Measurements from ENCODE around the gene COL5A1. TPM values are rescaled to one million over a fixed set of nuclear protein-coding genes. Genes with fewer than 3 reads are reported as not detected.

Gene COL5A1
- total RNA-seq, 1 donor from 2014 or later = 0.14 TPM

GRCh38 chr9:134606951-134607731 is 34.5 kb upstream of the COL5A1 start:
- intact Hi-C loops (cut with micrococcal nuclease) = no loop called here

GRCh38 chr9:134607971-134608370 is 33.6 kb upstream of the COL5A1 start:
- intact Hi-C loops (cut with micrococcal nuclease) = no loop called here

GRCh38 chr9:134611046-134611445 is 30.6 kb upstream of the COL5A1 start:
- intact Hi-C loops (cut with micrococcal nuclease) = no loop called here

- intact Hi-C loops (cut with micrococcal nuclease) = no loop called here
Observed at GRCh38 chr9:134612309-134612708, 29.3 kb upstream of the COL5A1 start.

- intact Hi-C loops (cut with micrococcal nuclease) = no loop called here
Observed at GRCh38 chr9:134612715-134613114, 28.9 kb upstream of the COL5A1 start.

GRCh38 chr9:134614256-134614655 is 27.3 kb upstream of the COL5A1 start:
- intact Hi-C loops (cut with micrococcal nuclease) = no loop called here

GRCh38 chr9:134616341-134616740 is 25.3 kb upstream of the COL5A1 start:
- intact Hi-C loops (cut with micrococcal nuclease) = no loop called here

GRCh38 chr9:134617246-134617645 is 24.4 kb upstream of the COL5A1 start:
- intact Hi-C loops (cut with micrococcal nuclease) = no loop called here

- intact Hi-C loops (cut with micrococcal nuclease) = no loop called here
Observed at GRCh38 chr9:134617836-134618162, 23.8 kb upstream of the COL5A1 start.

- intact Hi-C loops (cut with micrococcal nuclease) = no loop called here
Observed at GRCh38 chr9:134618163-134618832, 23.3 kb upstream of the COL5A1 start.

- intact Hi-C loops (cut with micrococcal nuclease) = no loop called here
Observed at GRCh38 chr9:134618833-134619447, 22.7 kb upstream of the COL5A1 start.

- intact Hi-C loops (cut with micrococcal nuclease) = no loop called here
Observed at GRCh38 chr9:134619448-134619982, 22.1 kb upstream of the COL5A1 start.

- intact Hi-C loops (cut with micrococcal nuclease) = no loop called here
Observed at GRCh38 chr9:134619983-134620661, 21.5 kb upstream of the COL5A1 start.

- intact Hi-C loops (cut with micrococcal nuclease) = no loop called here
Observed at GRCh38 chr9:134620751-134621557, 20.6 kb upstream of the COL5A1 start.

GRCh38 chr9:134621558-134622110 is 20.0 kb upstream of the COL5A1 start:
- intact Hi-C loops (cut with micrococcal nuclease) = no loop called here

GRCh38 chr9:134622896-134623257 is 18.7 kb upstream of the COL5A1 start:
- intact Hi-C loops (cut with micrococcal nuclease) = no loop called here

- intact Hi-C loops (cut with micrococcal nuclease) = no loop called here
Observed at GRCh38 chr9:134623258-134624066, 18.1 kb upstream of the COL5A1 start.

- intact Hi-C loops (cut with micrococcal nuclease) = no loop called here
Observed at GRCh38 chr9:134624137-134624591, 17.4 kb upstream of the COL5A1 start.

- intact Hi-C loops (cut with micrococcal nuclease) = no loop called here
Observed at GRCh38 chr9:134624621-134625181, 16.9 kb upstream of the COL5A1 start.

Measured in T-helper 2 cell treated with Interferon-gamma antibody and Interleukin-4, amounts not matched to agents 100 ng/mL and 5 ng/mL, for 36 hours (primary cell).